ENCODE data around the gene TKFC.

TKFC gene

GRCh38 chr11:61350336-61350735, 17.3 kb downstream of the TKFC start:
- TF ChIP-seq EZH2phosphoT487 (IDR thresholded peaks at IDR 0.05; ENCODE audit: borderline replicate concordance) (no peak), CTCF (conservative IDR thresholded peaks at IDR 0.05; ENCODE audit: low read length) (no peak)
- H3K36me3 ChIP-seq (ENCODE audit: insufficient read depth, low read length), result no peaks in the 10 kb centered on the region; the same call in 1 of the 2 replicates
- H3K9me2 ChIP-seq (replicated peaks; ENCODE audit: low read depth, low read length), result no peaks in the 10 kb centered on the region
- H2AFZ ChIP-seq (ENCODE audit: low read length), result no peak overlapping the region
- H4K20me1 ChIP-seq (ENCODE audit: insufficient read depth, low read length, poor library complexity, severe bottlenecking), result no peaks in the 10 kb centered on the region
- H3K9ac ChIP-seq (ENCODE audit: low read depth, low read length, poor library complexity, severe bottlenecking), result no peak overlapping the region
- no peak overlapping the region for H3K4me2 ChIP-seq (ENCODE audit: low read depth, low read length, poor library complexity, severe bottlenecking)
- H3K79me2 ChIP-seq (ENCODE audit: insufficient read depth, low read length), result no peaks in the 10 kb centered on the region
- no peaks in the 10 kb centered on the region for H3F3A ChIP-seq (ENCODE audit: low read depth)
- peaks cover 11% of the 10 kb centered on the region for H3K4me1 ChIP-seq (ENCODE audit: insufficient read depth, low read length, poor library complexity, severe bottlenecking)
- no peaks in the 10 kb centered on the region for H3K27me3 ChIP-seq (ENCODE audit: insufficient read depth, low read length, poor library complexity, severe bottlenecking)
- H3K4me3 ChIP-seq (ENCODE audit: low read length, poor library complexity, severe bottlenecking), result no peak overlapping the region
- no peaks in the 10 kb centered on the region for H3K9me3 ChIP-seq (ENCODE audit: insufficient read depth, low read depth, low read length)

GRCh38 chr11:61350803-61351202, 17.8 kb downstream of the TKFC start:
- Histone ChIP-seq H3K9me3 (ENCODE audit: insufficient read depth, low read depth, low read length) (no peaks in the 10 kb centered on the region), H4K20me1 (ENCODE audit: insufficient read depth, low read length, poor library complexity, severe bottlenecking) (no peaks in the 10 kb centered on the region), H3K4me3 (ENCODE audit: low read length, poor library complexity, severe bottlenecking) (no peak overlapping the region), H3K4me2 (ENCODE audit: low read depth, low read length, poor library complexity, severe bottlenecking) (no peak overlapping the region), H3K4me1 (ENCODE audit: insufficient read depth, low read length, poor library complexity, severe bottlenecking) (peaks cover 11% of the 10 kb centered on the region), H3K79me2 (ENCODE audit: insufficient read depth, low read length) (no peaks in the 10 kb centered on the region), H3K9ac (ENCODE audit: low read depth, low read length, poor library complexity, severe bottlenecking) (no peak overlapping the region), H3F3A (ENCODE audit: low read depth) (no peaks in the 10 kb centered on the region), H2AFZ (ENCODE audit: low read length) (no peak overlapping the region), H3K36me3 (ENCODE audit: insufficient read depth, low read length) (no peaks in the 10 kb centered on the region; the same call in 1 of the 2 replicates), H3K9me2 (replicated peaks; ENCODE audit: low read depth, low read length) (no peaks in the 10 kb centered on the region), H3K27me3 (ENCODE audit: insufficient read depth, low read length, poor library complexity, severe bottlenecking) (no peaks in the 10 kb centered on the region)
- TF ChIP-seq EZH2phosphoT487 (IDR thresholded peaks at IDR 0.05; ENCODE audit: borderline replicate concordance), result no peak
- TF ChIP-seq CTCF (conservative IDR thresholded peaks at IDR 0.05; ENCODE audit: low read length), result no peak

- H3K9ac ChIP-seq (ENCODE audit: low read depth, low read length, poor library complexity, severe bottlenecking), result no peak overlapping the region
- no peaks in the 10 kb centered on the region for H3K4me1 ChIP-seq (ENCODE audit: insufficient read depth, low read length, poor library complexity, severe bottlenecking)
- TF ChIP-seq CTCF (conservative IDR thresholded peaks at IDR 0.05; ENCODE audit: low read length), result no peak
- no peak for TF ChIP-seq EZH2phosphoT487 (IDR thresholded peaks at IDR 0.05; ENCODE audit: borderline replicate concordance)
- no peak overlapping the region for H3K4me2 ChIP-seq (ENCODE audit: low read depth, low read length, poor library complexity, severe bottlenecking)
- no peaks in the 10 kb centered on the region for H3F3A ChIP-seq (ENCODE audit: low read depth)
- no peaks in the 10 kb centered on the region; the same call in 1 of the 2 replicates for H3K36me3 ChIP-seq (ENCODE audit: insufficient read depth, low read length)
- H3K79me2 ChIP-seq (ENCODE audit: insufficient read depth, low read length), result no peaks in the 10 kb centered on the region
- H4K20me1 ChIP-seq (ENCODE audit: insufficient read depth, low read length, poor library complexity, severe bottlenecking), result no peaks in the 10 kb centered on the region
- no peaks in the 10 kb centered on the region for H3K9me2 ChIP-seq (replicated peaks; ENCODE audit: low read depth, low read length)
- H3K27me3 ChIP-seq (ENCODE audit: insufficient read depth, low read length, poor library complexity, severe bottlenecking), result no peaks in the 10 kb centered on the region
- no peak overlapping the region for H3K4me3 ChIP-seq (ENCODE audit: low read length, poor library complexity, severe bottlenecking)
- no peak overlapping the region for H2AFZ ChIP-seq (ENCODE audit: low read length)
- H3K9me3 ChIP-seq (ENCODE audit: insufficient read depth, low read depth, low read length), result no peaks in the 10 kb centered on the region
Observed at GRCh38 chr11:61352038-61352437, 19.0 kb downstream of the TKFC start.

All from Loucy (cell line).